ENCODE data around the gene SLC35F1. TPM values are rescaled to one million over a fixed set of nuclear protein-coding genes. Genes with fewer than 3 reads are reported as not detected.

The SLC35F1 gene
- total RNA-seq, 1 donor from 2014 or later = 0.23 TPM

- Mint-ChIP-seq H3K4me1 (ENCODE audit: unreplicated experiment) (no peaks in the 10 kb centered on the region), H3K27me3 (ENCODE audit: unreplicated experiment) (peaks cover 1% of the 10 kb centered on the region), H3K4me3 (ENCODE audit: unreplicated experiment) (no peak overlapping the region), H3K27ac (ENCODE audit: unreplicated experiment) (no peak overlapping the region), H3K9me3 (ENCODE audit: unreplicated experiment) (no peaks in the 10 kb centered on the region), H3K36me3 (ENCODE audit: low read depth, unreplicated experiment) (no peaks in the 10 kb centered on the region)
- no peak for DNase-seq (ENCODE audit: low spot score)
- TF ChIP-seq CTCF (IDR thresholded peaks at IDR 0.05; ENCODE audit: unreplicated experiment) = no peak
These were observed 9.4 kb downstream of the SLC35F1 start for GRCh38 chr6:117916483-117916882.

- H3K36me3 Mint-ChIP-seq (ENCODE audit: low read depth, unreplicated experiment) = no peaks in the 10 kb centered on the region
- H3K4me1 Mint-ChIP-seq (ENCODE audit: unreplicated experiment) = no peaks in the 10 kb centered on the region
- no peak overlapping the region for H3K27ac Mint-ChIP-seq (ENCODE audit: unreplicated experiment)
- TF ChIP-seq CTCF (IDR thresholded peaks at IDR 0.05; ENCODE audit: unreplicated experiment) = no peak
- no peaks in the 10 kb centered on the region for H3K9me3 Mint-ChIP-seq (ENCODE audit: unreplicated experiment)
- H3K27me3 Mint-ChIP-seq (ENCODE audit: unreplicated experiment) = peaks cover 1% of the 10 kb centered on the region
- DNase-seq (ENCODE audit: low spot score) = no peak
- no peak overlapping the region for H3K4me3 Mint-ChIP-seq (ENCODE audit: unreplicated experiment)
These were observed 10.1 kb downstream of the SLC35F1 start for GRCh38 chr6:117917176-117917575.

GRCh38 chr6:117918454-117918853 is 11.4 kb downstream of the SLC35F1 start:
- Mint-ChIP-seq H3K27ac (ENCODE audit: unreplicated experiment) (no peak overlapping the region), H3K9me3 (ENCODE audit: unreplicated experiment) (no peaks in the 10 kb centered on the region), H3K4me1 (ENCODE audit: unreplicated experiment) (no peaks in the 10 kb centered on the region), H3K4me3 (ENCODE audit: unreplicated experiment) (no peak overlapping the region), H3K27me3 (ENCODE audit: unreplicated experiment) (peaks cover 1% of the 10 kb centered on the region), H3K36me3 (ENCODE audit: low read depth, unreplicated experiment) (no peaks in the 10 kb centered on the region)
- no peak for DNase-seq (ENCODE audit: low spot score)
- TF ChIP-seq CTCF (IDR thresholded peaks at IDR 0.05; ENCODE audit: unreplicated experiment) = no peak

GRCh38 chr6:117919275-117919674 is 12.2 kb downstream of the SLC35F1 start:
- Mint-ChIP-seq H3K4me1 (ENCODE audit: unreplicated experiment) (no peaks in the 10 kb centered on the region), H3K36me3 (ENCODE audit: low read depth, unreplicated experiment) (no peaks in the 10 kb centered on the region), H3K9me3 (ENCODE audit: unreplicated experiment) (no peaks in the 10 kb centered on the region), H3K27ac (ENCODE audit: unreplicated experiment) (no peak overlapping the region), H3K4me3 (ENCODE audit: unreplicated experiment) (no peak overlapping the region), H3K27me3 (ENCODE audit: unreplicated experiment) (peaks cover 1% of the 10 kb centered on the region)
- DNase-seq (ENCODE audit: low spot score) = no peak
- TF ChIP-seq CTCF (IDR thresholded peaks at IDR 0.05; ENCODE audit: unreplicated experiment) = no peak

- no peaks in the 10 kb centered on the region for H3K4me1 Mint-ChIP-seq (ENCODE audit: unreplicated experiment)
- H3K9me3 Mint-ChIP-seq (ENCODE audit: unreplicated experiment) = no peaks in the 10 kb centered on the region
- no peak for TF ChIP-seq CTCF (IDR thresholded peaks at IDR 0.05; ENCODE audit: unreplicated experiment)
- no peak overlapping the region for H3K27ac Mint-ChIP-seq (ENCODE audit: unreplicated experiment)
- H3K36me3 Mint-ChIP-seq (ENCODE audit: low read depth, unreplicated experiment) = no peaks in the 10 kb centered on the region
- peaks cover 1% of the 10 kb centered on the region for H3K27me3 Mint-ChIP-seq (ENCODE audit: unreplicated experiment)
- no peak overlapping the region for H3K4me3 Mint-ChIP-seq (ENCODE audit: unreplicated experiment)
- peak; percentile 26 for DNase-seq (ENCODE audit: low spot score)
These were observed 13.0 kb downstream of the SLC35F1 start for GRCh38 chr6:117919775-117920729.
